ENCODE data around the gene IRAK1.

- TF ChIP-seq CTCF (IDR thresholded peaks at IDR 0.05), result no peak
- TF ChIP-seq POLR2A (IDR thresholded peaks at IDR 0.05), result no peak
Measured at GRCh38 chrX:154043003-154043763, 23.5 kb upstream of the IRAK1 start.
